GM18951 (cell line): Measurements from ENCODE around the gene PLEKHA1.

ENCODE experiments used
- POLR2A ChIP-seq: IDR thresholded peaks from 4 replicates; pipeline ENCODE4 v1.6.1; 2011; ENCODE audit warnings: mild to moderate bottlenecking; ENCODE audit not compliant: insufficient read length, insufficient read depth; ENCODE audit errors: extremely low read depth
- in situ Hi-C: fragments of 300-500 bp; cut with MboI; formaldehyde crosslinking; loops from one replicate; pipeline ENCODE4 v1.12.0; 2022; ENCODE audit warnings: low sequenced_read_pairs, mixed read lengths, inconsistent platforms; ENCODE audit not compliant: unreplicated experiment

PLEKHA1 gene

GRCh38 chr10:122455376-122456079 is 81.0 kb downstream of the PLEKHA1 start:
- TF ChIP-seq POLR2A: no peak
- in situ Hi-C loops: no loop called here

GRCh38 chr10:122457934-122458333 is 83.4 kb downstream of the PLEKHA1 start:
- in situ Hi-C loops: no loop called here
- TF ChIP-seq POLR2A: no peak

GRCh38 chr10:122458693-122459092 is 84.2 kb downstream of the PLEKHA1 start:
- in situ Hi-C loops: no loop called here
- no peak for TF ChIP-seq POLR2A

GRCh38 chr10:122459561-122460273 is 85.2 kb downstream of the PLEKHA1 start:
- TF ChIP-seq POLR2A: no peak
- in situ Hi-C loops: no loop called here

- in situ Hi-C loops: no loop called here
- no peak for TF ChIP-seq POLR2A
These were observed 86.4 kb downstream of the PLEKHA1 start for GRCh38 chr10:122460891-122461293.

- in situ Hi-C loops: no loop called here
- TF ChIP-seq POLR2A: no peak
These were observed 86.8 kb downstream of the PLEKHA1 start, which contains the start of gene HTRA1 for GRCh38 chr10:122461367-122461728. Gene HTRA1, plus strand, starts transcription at chr10:122461553. Its CDS starts 100 bp downstream, at chr10:122461653.

- no peak for TF ChIP-seq POLR2A
- in situ Hi-C loops: no loop called here
These were observed 87.4 kb downstream of the PLEKHA1 start for GRCh38 chr10:122461729-122462532.

- in situ Hi-C loops: no loop called here
- no peak for TF ChIP-seq POLR2A
These were observed 88.3 kb downstream of the PLEKHA1 start for GRCh38 chr10:122462533-122463465.

GRCh38 chr10:122463466-122464249 is 89.2 kb downstream of the PLEKHA1 start:
- TF ChIP-seq POLR2A: no peak
- in situ Hi-C loops: no loop called here

GRCh38 chr10:122464250-122464510 is 89.7 kb downstream of the PLEKHA1 start:
- TF ChIP-seq POLR2A: no peak
- in situ Hi-C loops: no loop called here

- TF ChIP-seq POLR2A: no peak
- in situ Hi-C loops: no loop called here
These were observed 90.1 kb downstream of the PLEKHA1 start for GRCh38 chr10:122464586-122464985.
